SK-N-SH treated with all-trans-retinoic acid at 6 μM for 48 hours (cell line): ENCODE results near the gene ATP1A2.

Experiments
- ATAC-seq: fragments of 200-7000 bp; cut with Tn5 transposase; 3 replicates; pipeline ENCODE4 v1.9.1; 2020; ENCODE audit warnings: mild to moderate bottlenecking, moderate library complexity
- BACH2 ChIP-seq: fragments of 250-450 bp; sonication (Bioruptor Pico); IDR thresholded peaks from 2 replicates; pipeline ENCODE4 v1.9.0; 2021; ENCODE audit warnings: mild to moderate bottlenecking, borderline replicate concordance
- CSDC2 ChIP-seq: fragments of 250-450 bp; sonication (Bioruptor Pico); IDR thresholded peaks from 2 replicates; pipeline ENCODE4 v1.5.0; 2020; ENCODE audit warnings: mild to moderate bottlenecking, moderate library complexity
- ESRRG ChIP-seq: fragments of 250-450 bp; sonication (Bioruptor Pico); IDR thresholded peaks from 2 replicates; pipeline ENCODE4 v1.6.1; 2021; ENCODE audit warnings: mild to moderate bottlenecking
- GLIS3 ChIP-seq: fragments of 250-450 bp; sonication (Bioruptor Pico); IDR thresholded peaks from 2 replicates; pipeline ENCODE4 v1.5.0; 2020; ENCODE audit warnings: mild to moderate bottlenecking, moderate library complexity
- ISL1 ChIP-seq: fragments of 250-450 bp; sonication (Bioruptor Pico); IDR thresholded peaks from 2 replicates; pipeline ENCODE4 v2.1.2; 2022; ENCODE audit warnings: mild to moderate bottlenecking, moderate library complexity
- OSR1 ChIP-seq: fragments of 250-450 bp; sonication (Bioruptor Pico); IDR thresholded peaks from 2 replicates; pipeline ENCODE4 v1.8.0; 2022; ENCODE audit warnings: moderate library complexity, mild to moderate bottlenecking, inconsistent platforms
- PPARA ChIP-seq: fragments of 250-450 bp; sonication (Bioruptor Pico); IDR thresholded peaks from 2 replicates; pipeline ENCODE4 v1.5.0; 2020; ENCODE audit warnings: mild to moderate bottlenecking, borderline replicate concordance
- RARB ChIP-seq: fragments of 250-450 bp; sonication (Bioruptor Pico); IDR thresholded peaks from 2 replicates; pipeline ENCODE4 v1.8.0; 2021; ENCODE audit warnings: mild to moderate bottlenecking, moderate library complexity
- TCF4 ChIP-seq: fragments of 250-450 bp; sonication (Bioruptor Pico); IDR thresholded peaks from 2 replicates; pipeline ENCODE4 v1.8.0; 2021; ENCODE audit warnings: mild to moderate bottlenecking, moderate library complexity, borderline replicate concordance
- TOX ChIP-seq: fragments of 250-450 bp; sonication (Bioruptor Pico); IDR thresholded peaks from 2 replicates; pipeline ENCODE4 v1.8.0; 2021; ENCODE audit warnings: mild to moderate bottlenecking, moderate library complexity, borderline replicate concordance
- ZFP3 ChIP-seq: fragments of 250-450 bp; sonication (Bioruptor Pico); IDR thresholded peaks from 2 replicates; pipeline ENCODE4 v1.5.0; 2020; ENCODE audit warnings: mild to moderate bottlenecking, moderate library complexity
- ZFP30 ChIP-seq: fragments of 450-650 bp; formaldehyde crosslinking; IDR thresholded peaks from 2 replicates; pipeline ENCODE4 v1.5.0; 2022; ENCODE audit warnings: mild to moderate bottlenecking, moderate library complexity
- ZNF565 ChIP-seq: fragments of 450-650 bp; formaldehyde crosslinking; conservative IDR thresholded peaks from 2 replicates; pipeline ENCODE4 v1.5.0; 2020; ENCODE audit warnings: low read depth, mild to moderate bottlenecking, moderate library complexity
- ZNF70 ChIP-seq: fragments of 450-650 bp; formaldehyde crosslinking; IDR thresholded peaks from 2 replicates; pipeline ENCODE4 v1.5.0; 2020; ENCODE audit warnings: mild to moderate bottlenecking, moderate library complexity
- ZNF8 ChIP-seq: fragments of 450-650 bp; formaldehyde crosslinking; IDR thresholded peaks from 2 replicates; pipeline ENCODE4 v1.5.0; 2020; ENCODE audit warnings: mild to moderate bottlenecking, moderate library complexity
- TF ChIP-seq, protein P1 (sequence below): fragments of 250-450 bp; sonication (Bioruptor Pico); IDR thresholded peaks from 2 replicates; pipeline ENCODE4 v1.5.1; 2021; ENCODE audit warnings: mild to moderate bottlenecking, moderate library complexity
- TF ChIP-seq, protein P2 (sequence below): fragments of 250-450 bp; sonication (Bioruptor Pico); IDR thresholded peaks from 2 replicates; pipeline ENCODE4 v1.8.0; 2020; ENCODE audit warnings: mild to moderate bottlenecking, moderate library complexity, borderline replicate concordance
- TF ChIP-seq, protein P3 (sequence below): fragments of 250-450 bp; sonication (Bioruptor Pico); IDR thresholded peaks from 2 replicates; pipeline ENCODE4 v1.8.0; 2021; ENCODE audit warnings: low read depth, mild to moderate bottlenecking, moderate library complexity, borderline replicate concordance
- TF ChIP-seq, protein P4 (sequence below): fragments of 250-450 bp; sonication (Bioruptor Pico); IDR thresholded peaks from 2 replicates; pipeline ENCODE4 v1.5.1; 2020; ENCODE audit warnings: low read depth, mild to moderate bottlenecking, moderate library complexity

Gene ATP1A2

DNA sequence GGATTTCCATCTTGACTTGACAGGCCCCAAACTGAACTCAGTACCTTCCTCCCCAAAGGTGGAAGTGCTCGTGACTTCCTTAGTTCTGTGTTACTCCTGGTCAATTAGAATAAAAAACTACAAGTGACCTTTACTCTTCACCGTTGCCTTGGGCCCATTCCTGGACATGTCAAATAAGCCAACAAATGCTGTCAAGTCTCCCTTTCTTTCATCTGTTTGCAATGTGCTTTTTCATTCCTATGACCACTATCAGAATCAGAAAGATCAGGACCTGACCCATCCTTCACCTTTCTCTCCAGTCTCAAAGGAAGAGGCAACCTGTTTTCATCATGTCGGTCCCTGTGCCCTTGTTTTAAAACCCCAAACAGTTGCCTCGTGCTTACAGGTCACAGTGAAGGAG lies 40.7 kb upstream of the ATP1A2 start:
- no peak for ATAC-seq
- TF ChIP-seq GLIS3 (CRISPR knock-in tag) (no peak), BACH2 (CRISPR knock-in tag) (no peak)
- TF ChIP-seq, protein P1, sequence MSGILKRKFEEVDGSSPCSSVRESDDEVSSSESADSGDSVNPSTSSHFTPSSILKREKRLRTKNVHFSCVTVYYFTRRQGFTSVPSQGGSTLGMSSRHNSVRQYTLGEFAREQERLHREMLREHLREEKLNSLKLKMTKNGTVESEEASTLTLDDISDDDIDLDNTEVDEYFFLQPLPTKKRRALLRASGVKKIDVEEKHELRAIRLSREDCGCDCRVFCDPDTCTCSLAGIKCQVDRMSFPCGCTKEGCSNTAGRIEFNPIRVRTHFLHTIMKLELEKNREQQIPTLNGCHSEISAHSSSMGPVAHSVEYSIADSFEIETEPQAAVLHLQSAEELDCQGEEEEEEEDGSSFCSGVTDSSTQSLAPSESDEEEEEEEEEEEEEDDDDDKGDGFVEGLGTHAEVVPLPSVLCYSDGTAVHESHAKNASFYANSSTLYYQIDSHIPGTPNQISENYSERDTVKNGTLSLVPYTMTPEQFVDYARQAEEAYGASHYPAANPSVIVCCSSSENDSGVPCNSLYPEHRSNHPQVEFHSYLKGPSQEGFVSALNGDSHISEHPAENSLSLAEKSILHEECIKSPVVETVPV (CRISPR knock-in tag) = no peak

DNA sequence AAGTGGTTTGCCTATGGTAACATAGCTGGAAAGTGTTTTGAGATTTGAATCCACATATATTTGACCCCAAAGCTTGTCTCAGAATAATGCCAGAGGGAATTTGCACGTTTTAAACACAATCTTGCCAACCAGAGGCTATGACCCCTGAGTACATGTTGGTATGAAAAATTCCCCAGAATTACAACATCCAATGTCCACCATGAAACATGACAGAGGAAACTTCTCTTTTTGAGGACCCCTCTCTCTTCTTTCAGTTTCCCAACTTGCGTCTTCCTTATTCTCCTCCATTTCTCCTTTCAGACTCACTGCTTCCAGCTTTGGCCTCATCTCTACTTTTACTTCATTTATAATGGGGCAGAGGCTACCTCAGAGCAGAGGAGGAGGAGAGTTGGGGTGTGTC lies 39.7 kb upstream of the ATP1A2 start:
- no peak for ATAC-seq
- TF ChIP-seq GLIS3 (CRISPR knock-in tag) (no peak), BACH2 (CRISPR knock-in tag) (no peak), CSDC2 (no peak), ISL1 (CRISPR knock-in tag) (no peak), ZNF70 (CRISPR knock-in tag) (no peak), TOX (CRISPR knock-in tag) (no peak), RARB (CRISPR knock-in tag) (no peak), ZNF565 (CRISPR knock-in tag) (no peak), TCF4 (CRISPR knock-in tag) (no peak), ESRRG (CRISPR knock-in tag) (no peak), ZFP30 (CRISPR knock-in tag) (no peak)
- TF ChIP-seq, protein P2, sequence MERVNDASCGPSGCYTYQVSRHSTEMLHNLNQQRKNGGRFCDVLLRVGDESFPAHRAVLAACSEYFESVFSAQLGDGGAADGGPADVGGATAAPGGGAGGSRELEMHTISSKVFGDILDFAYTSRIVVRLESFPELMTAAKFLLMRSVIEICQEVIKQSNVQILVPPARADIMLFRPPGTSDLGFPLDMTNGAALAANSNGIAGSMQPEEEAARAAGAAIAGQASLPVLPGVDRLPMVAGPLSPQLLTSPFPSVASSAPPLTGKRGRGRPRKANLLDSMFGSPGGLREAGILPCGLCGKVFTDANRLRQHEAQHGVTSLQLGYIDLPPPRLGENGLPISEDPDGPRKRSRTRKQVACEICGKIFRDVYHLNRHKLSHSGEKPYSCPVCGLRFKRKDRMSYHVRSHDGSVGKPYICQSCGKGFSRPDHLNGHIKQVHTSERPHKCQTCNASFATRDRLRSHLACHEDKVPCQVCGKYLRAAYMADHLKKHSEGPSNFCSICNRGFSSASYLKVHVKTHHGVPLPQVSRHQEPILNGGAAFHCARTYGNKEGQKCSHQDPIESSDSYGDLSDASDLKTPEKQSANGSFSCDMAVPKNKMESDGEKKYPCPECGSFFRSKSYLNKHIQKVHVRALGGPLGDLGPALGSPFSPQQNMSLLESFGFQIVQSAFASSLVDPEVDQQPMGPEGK (CRISPR knock-in tag) = no peak
- TF ChIP-seq, protein P3, sequence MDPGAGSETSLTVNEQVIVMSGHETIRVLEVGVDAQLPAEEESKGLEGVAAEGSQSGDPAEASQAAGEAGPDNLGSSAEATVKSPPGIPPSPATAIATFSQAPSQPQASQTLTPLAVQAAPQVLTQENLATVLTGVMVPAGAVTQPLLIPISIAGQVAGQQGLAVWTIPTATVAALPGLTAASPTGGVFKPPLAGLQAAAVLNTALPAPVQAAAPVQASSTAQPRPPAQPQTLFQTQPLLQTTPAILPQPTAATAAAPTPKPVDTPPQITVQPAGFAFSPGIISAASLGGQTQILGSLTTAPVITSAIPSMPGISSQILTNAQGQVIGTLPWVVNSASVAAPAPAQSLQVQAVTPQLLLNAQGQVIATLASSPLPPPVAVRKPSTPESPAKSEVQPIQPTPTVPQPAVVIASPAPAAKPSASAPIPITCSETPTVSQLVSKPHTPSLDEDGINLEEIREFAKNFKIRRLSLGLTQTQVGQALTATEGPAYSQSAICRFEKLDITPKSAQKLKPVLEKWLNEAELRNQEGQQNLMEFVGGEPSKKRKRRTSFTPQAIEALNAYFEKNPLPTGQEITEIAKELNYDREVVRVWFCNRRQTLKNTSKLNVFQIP (CRISPR knock-in tag) = no peak
- TF ChIP-seq, protein P4, sequence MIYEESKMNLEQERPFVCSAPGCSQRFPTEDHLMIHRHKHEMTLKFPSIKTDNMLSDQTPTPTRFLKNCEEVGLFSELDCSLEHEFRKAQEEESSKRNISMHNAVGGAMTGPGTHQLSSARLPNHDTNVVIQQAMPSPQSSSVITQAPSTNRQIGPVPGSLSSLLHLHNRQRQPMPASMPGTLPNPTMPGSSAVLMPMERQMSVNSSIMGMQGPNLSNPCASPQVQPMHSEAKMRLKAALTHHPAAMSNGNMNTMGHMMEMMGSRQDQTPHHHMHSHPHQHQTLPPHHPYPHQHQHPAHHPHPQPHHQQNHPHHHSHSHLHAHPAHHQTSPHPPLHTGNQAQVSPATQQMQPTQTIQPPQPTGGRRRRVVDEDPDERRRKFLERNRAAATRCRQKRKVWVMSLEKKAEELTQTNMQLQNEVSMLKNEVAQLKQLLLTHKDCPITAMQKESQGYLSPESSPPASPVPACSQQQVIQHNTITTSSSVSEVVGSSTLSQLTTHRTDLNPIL (CRISPR knock-in tag) = no peak

DNA sequence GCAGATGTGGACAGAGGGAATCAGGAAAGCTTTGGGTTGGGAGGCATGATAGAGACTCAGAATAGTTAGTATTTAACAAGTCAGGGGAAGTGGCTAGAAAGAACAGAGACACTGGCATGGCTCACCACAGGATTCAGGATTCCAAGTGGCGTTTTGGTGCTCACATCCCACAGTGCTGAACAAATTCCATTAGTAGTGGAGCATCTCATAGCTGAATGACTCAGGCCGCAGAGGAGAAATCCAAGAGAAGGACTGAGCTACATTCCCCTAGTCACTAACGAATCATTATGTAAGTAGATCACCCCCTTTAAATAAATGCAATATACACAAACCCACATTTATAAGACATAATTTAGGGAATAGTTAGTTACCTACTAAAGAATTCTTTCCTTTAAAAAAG lies 39.3 kb upstream of the ATP1A2 start:
- TF ChIP-seq CSDC2 = no peak
- no peak for TF ChIP-seq ESRRG (CRISPR knock-in tag)
- TF ChIP-seq OSR1 = no peak
- no peak for TF ChIP-seq ZFP3 (CRISPR knock-in tag)
- no peak for TF ChIP-seq ZNF8 (CRISPR knock-in tag)
- TF ChIP-seq ZFP30 (CRISPR knock-in tag) = no peak
- TF ChIP-seq, protein P2 (CRISPR knock-in tag) = no peak
- TF ChIP-seq TCF4 (CRISPR knock-in tag) = no peak
- TF ChIP-seq, protein P3 (CRISPR knock-in tag) = no peak
- TF ChIP-seq, protein P1 (CRISPR knock-in tag) = no peak
- no peak for TF ChIP-seq PPARA (CRISPR knock-in tag)
- no peak for TF ChIP-seq TOX (CRISPR knock-in tag)
- TF ChIP-seq, protein P4 (CRISPR knock-in tag) = no peak
- no peak for TF ChIP-seq RARB (CRISPR knock-in tag)
- TF ChIP-seq, all 23 proteins: peak for 0
- ATAC-seq = no peak
